HG03558 (cell line): ENCODE data around the gene MRTFA.
"Not testable (repeated sequence)": the region's sequence is repeated elsewhere in the genome, so short reads cannot be mapped to it uniquely, and the experiment has no call there.

Experiments used
- ATAC-seq: cut with Tn5 transposase; IDR thresholded peaks from one replicate; pipeline ENCODE4 v1.9.1; 2021; ENCODE audit warnings: moderate number of reproducible peaks; ENCODE audit not compliant: unreplicated experiment; ENCODE audit errors: extremely low read depth

Gene MRTFA

GRCh38 chr22:40567626-40568328 lies 68.7 kb downstream of the MRTFA start:
- ATAC-seq = no peak

- ATAC-seq = no peak
Observed at GRCh38 chr22:40567106-40567505, 69.4 kb downstream of the MRTFA start.

GRCh38 chr22:40560994-40561515 lies 75.5 kb downstream of the MRTFA start:
- ATAC-seq = no peak

- no peak for ATAC-seq
Observed at GRCh38 chr22:40560551-40560950, 76.0 kb downstream of the MRTFA start.

GRCh38 chr22:40557972-40558371 lies 78.5 kb downstream of the MRTFA start:
- no peak for ATAC-seq

GRCh38 chr22:40556641-40557040 lies 79.9 kb downstream of the MRTFA start:
- no peak for ATAC-seq

- ATAC-seq = not testable (repeated sequence)
Observed at GRCh38 chr22:40554023-40554422, 82.5 kb downstream of the MRTFA start.

GRCh38 chr22:40553014-40553554 lies 83.4 kb downstream of the MRTFA start:
- no peak for ATAC-seq

- no peak for ATAC-seq
Observed at GRCh38 chr22:40552070-40552469, 84.4 kb downstream of the MRTFA start.

- ATAC-seq = no peak
Observed at GRCh38 chr22:40547729-40548143, 88.8 kb downstream of the MRTFA start.

GRCh38 chr22:40544758-40545157 lies 91.8 kb downstream of the MRTFA start:
- no peak for ATAC-seq

- ATAC-seq = no peak
Observed at GRCh38 chr22:40542821-40543540, 93.5 kb downstream of the MRTFA start.

- no peak for ATAC-seq
Observed at GRCh38 chr22:40541300-40541699, 95.2 kb downstream of the MRTFA start.

- no peak for ATAC-seq
Observed at GRCh38 chr22:40540265-40540664, 96.3 kb downstream of the MRTFA start.

GRCh38 chr22:40536149-40536548 lies 100.4 kb downstream of the MRTFA start:
- not testable (repeated sequence) for ATAC-seq

GRCh38 chr22:40535642-40536041 lies 100.9 kb downstream of the MRTFA start:
- no peak for ATAC-seq

GRCh38 chr22:40535189-40535512 lies 101.4 kb downstream of the MRTFA start:
- no peak for ATAC-seq

GRCh38 chr22:40534379-40535188 lies 101.9 kb downstream of the MRTFA start:
- ATAC-seq = no peak

- no peak for ATAC-seq
Observed at GRCh38 chr22:40533712-40534378, 102.7 kb downstream of the MRTFA start.
